OCI-LY7 (cell line): Measurements from ENCODE around the gene ARHGAP18. TPM values are rescaled to one million over a fixed set of nuclear protein-coding genes. Genes with fewer than 3 reads are reported as not detected.

Experiments used
- BruUV-seq: library from RNA; stranded (reverse); fragments of 400-500 nt; replicated peaks from 2 replicates; lab custom pipeline; 2021; lab: Mats Ljungman, UMichigan
- CTCF ChIA-PET: fragments of 300-600 bp; sonication (Branson Sonifier 250); formaldehyde crosslinking; loops from one replicate; lab custom pipeline; 2022; ENCODE audit warnings: antibody characterized with exemption; ENCODE audit not compliant: unreplicated experiment; lab: Charles Lee
- POLR2A ChIA-PET: fragments of 300-600 bp; sonication (Branson Sonifier 250); formaldehyde crosslinking; loops from one replicate; lab custom pipeline; 2022; ENCODE audit warnings: antibody characterized with exemption; lab: Charles Lee
- DNase-seq: peaks from one replicate; pipeline ENCODE4 v3.0.0-alpha.2; 2015; ENCODE audit warnings: low spot score
- H2AFZ ChIP-seq: fragments of 200-600 bp; sonication (generic), shearing (Covaris generic); 2 replicates; pipeline ENCODE4 v1.6.1; 2014; ENCODE audit warnings: mild to moderate bottlenecking, antibody characterized with exemption, low read length, moderate library complexity
- H3K27ac ChIP-seq: fragments of 200-600 bp; sonication (generic); 2 replicates; pipeline ENCODE4 v1.5.1; 2014; ENCODE audit warnings: mixed run types, low read depth, mild to moderate bottlenecking, moderate library complexity, low read length, inconsistent platforms; ENCODE audit not compliant: poor library complexity, severe bottlenecking
- H3K36me3 ChIP-seq: fragments of 200-600 bp; sonication (generic); 2 replicates; pipeline ENCODE4 v1.6.1; 2014; ENCODE audit warnings: mild to moderate bottlenecking, antibody characterized with exemption, low read length, moderate library complexity, mixed read lengths; ENCODE audit not compliant: insufficient read depth
- H3K4me1 ChIP-seq: fragments of 200-600 bp; sonication (generic); 2 replicates; pipeline ENCODE4 v1.5.1; 2014; ENCODE audit warnings: mild to moderate bottlenecking, low read length; ENCODE audit not compliant: insufficient read depth, poor library complexity, severe bottlenecking
- H3K4me2 ChIP-seq: fragments of 200-600 bp; sonication (generic); 2 replicates; pipeline ENCODE4 v1.6.1; 2014; ENCODE audit warnings: mild to moderate bottlenecking, low read length
- H3K4me3 ChIP-seq: fragments of 200-600 bp; sonication (generic); 2 replicates; pipeline ENCODE4 v1.5.1; 2014; ENCODE audit warnings: mild to moderate bottlenecking, low read depth, low read length; ENCODE audit not compliant: poor library complexity, severe bottlenecking
- H3K79me2 ChIP-seq: fragments of 200-600 bp; sonication (generic); 2 replicates; pipeline ENCODE4 v1.6.1; 2016; ENCODE audit warnings: low read depth, mild to moderate bottlenecking, low read length, moderate library complexity, mixed read lengths; ENCODE audit not compliant: insufficient read depth
- H3K9me2 ChIP-seq: fragments of 200-600 bp; sonication (generic); 2 replicates; pipeline ENCODE4 v1.6.1; 2016; ENCODE audit warnings: mild to moderate bottlenecking, low read length, mixed read lengths; ENCODE audit not compliant: insufficient read depth
- H3K9me3 ChIP-seq: fragments of 200-600 bp; sonication (generic); 2 replicates; pipeline ENCODE4 v1.6.1; 2014; ENCODE audit warnings: mild to moderate bottlenecking, mixed run types, low read length, mixed read lengths
- H4K20me1 ChIP-seq: fragments of 200-600 bp; sonication (generic); 2 replicates; pipeline ENCODE4 v1.6.1; 2014; ENCODE audit warnings: mild to moderate bottlenecking, antibody characterized with exemption, low read length, moderate library complexity, mixed read lengths; ENCODE audit not compliant: insufficient read depth
- EZH2phosphoT487 ChIP-seq: fragments of 200-600 bp; sonication (generic); IDR thresholded peaks from 2 replicates; pipeline ENCODE4 v1.6.1; 2018; ENCODE audit warnings: low read depth, borderline replicate concordance, mild to moderate bottlenecking, mixed run types, antibody characterized with exemption, low read length, moderate library complexity, mixed read lengths
- intact Hi-C: fragments of 100-400 bp; cut with micrococcal nuclease; formaldehyde crosslinking; loops from one replicate; pipeline ENCODE4 v1.10.0; 2022; ENCODE audit not compliant: unreplicated experiment
- total RNA-seq, 2 experiments: library from RNA; depleted of rRNA in 1 of 2; stranded (reverse); fragments of >200 nt in 1 of 2; shearing (Covaris generic) in 1 of 2; gene quantifications; 2 replicates each; pipeline ENCODE4 v1.2.3, GENCODE V29; 2014 to 2022
- TF ChIP-seq, protein P1 (sequence below): fragments of 200-600 bp; sonication (generic); conservative IDR thresholded peaks from 2 replicates; pipeline ENCODE4 v1.5.1; 2014; ENCODE audit warnings: mild to moderate bottlenecking, antibody characterized with exemption, low read length, moderate library complexity, mixed read lengths

Gene ARHGAP18
- total RNA-seq, 2 experiments from 2014 or later, result 4.8 to 7.5 TPM

DNA sequence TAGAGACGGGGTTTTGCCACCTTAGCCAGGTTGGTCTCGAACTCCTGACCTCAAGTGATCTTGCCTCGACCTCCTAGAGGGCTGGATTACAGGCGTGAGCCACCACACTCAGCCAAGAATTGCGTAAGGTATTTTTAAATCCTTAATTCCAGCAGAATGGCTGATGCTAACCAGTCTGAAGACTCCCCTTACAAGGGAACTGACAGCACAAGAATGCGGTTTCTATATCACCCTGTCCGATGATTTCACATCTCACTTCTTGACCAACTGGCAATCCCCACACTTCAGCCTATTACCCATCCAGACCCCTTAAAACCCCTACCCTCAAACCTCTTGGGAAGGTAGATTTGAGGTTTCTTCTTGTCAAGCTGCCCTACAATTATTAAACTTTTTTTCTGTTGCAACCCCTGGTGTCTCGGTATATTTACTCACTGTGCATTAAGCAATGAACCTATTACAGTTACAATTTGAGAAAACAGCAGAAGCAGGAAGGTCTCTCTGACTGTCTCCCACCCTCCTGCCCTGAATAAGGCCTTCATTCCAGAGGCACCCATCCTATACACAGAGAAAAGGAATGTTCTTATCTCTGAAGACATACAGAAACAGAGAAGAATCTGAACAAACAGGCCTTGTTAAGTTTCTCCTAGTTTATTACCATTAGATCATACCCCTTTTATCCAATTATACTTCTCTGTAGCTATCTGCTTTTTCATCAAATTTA is 164.9 kb downstream of the ARHGAP18 start:
- Histone ChIP-seq H3K27ac (no peak overlapping the region), H3K79me2 (no peaks in the 10 kb centered on the region), H3K4me1 (no peaks in the 10 kb centered on the region), H3K36me3 (no peaks in the 10 kb centered on the region), H3K4me3 (no peak overlapping the region), H3K9me3 (no peaks in the 10 kb centered on the region), H3K4me2 (no peak overlapping the region), H3K9me2 (no peaks in the 10 kb centered on the region; the same call in 1 of the 2 replicates), H4K20me1 (no peaks in the 10 kb centered on the region), H2AFZ (no peak overlapping the region)
- no TSS peak for BruUV-seq
- ChIA-PET CTCF (no interaction called here), POLR2A (no interaction called here)
- no peak for DNase-seq
- TF ChIP-seq, protein P1, sequence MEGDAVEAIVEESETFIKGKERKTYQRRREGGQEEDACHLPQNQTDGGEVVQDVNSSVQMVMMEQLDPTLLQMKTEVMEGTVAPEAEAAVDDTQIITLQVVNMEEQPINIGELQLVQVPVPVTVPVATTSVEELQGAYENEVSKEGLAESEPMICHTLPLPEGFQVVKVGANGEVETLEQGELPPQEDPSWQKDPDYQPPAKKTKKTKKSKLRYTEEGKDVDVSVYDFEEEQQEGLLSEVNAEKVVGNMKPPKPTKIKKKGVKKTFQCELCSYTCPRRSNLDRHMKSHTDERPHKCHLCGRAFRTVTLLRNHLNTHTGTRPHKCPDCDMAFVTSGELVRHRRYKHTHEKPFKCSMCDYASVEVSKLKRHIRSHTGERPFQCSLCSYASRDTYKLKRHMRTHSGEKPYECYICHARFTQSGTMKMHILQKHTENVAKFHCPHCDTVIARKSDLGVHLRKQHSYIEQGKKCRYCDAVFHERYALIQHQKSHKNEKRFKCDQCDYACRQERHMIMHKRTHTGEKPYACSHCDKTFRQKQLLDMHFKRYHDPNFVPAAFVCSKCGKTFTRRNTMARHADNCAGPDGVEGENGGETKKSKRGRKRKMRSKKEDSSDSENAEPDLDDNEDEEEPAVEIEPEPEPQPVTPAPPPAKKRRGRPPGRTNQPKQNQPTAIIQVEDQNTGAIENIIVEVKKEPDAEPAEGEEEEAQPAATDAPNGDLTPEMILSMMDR, result no peak
- TF ChIP-seq EZH2phosphoT487, result no peak
- intact Hi-C loops, result no loop called here

DNA sequence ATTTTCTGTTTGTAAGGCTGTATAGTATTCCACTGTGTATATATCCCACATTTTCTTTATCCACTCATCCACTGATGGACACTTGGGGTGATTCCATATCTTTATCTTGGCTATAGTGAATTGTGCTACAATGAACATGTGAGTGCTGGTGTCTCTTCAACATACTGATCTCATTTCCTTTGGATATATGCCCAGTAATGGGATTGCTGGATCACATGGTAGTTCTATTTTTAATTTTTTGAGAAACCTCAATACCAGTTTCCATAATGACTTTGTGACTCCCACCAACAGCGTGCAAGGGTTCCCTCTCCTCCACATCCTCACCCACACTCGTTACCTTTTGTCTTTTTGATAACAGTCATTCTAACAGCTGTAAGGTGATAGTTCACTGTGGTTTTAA is 166.0 kb downstream of the ARHGAP18 start:
- intact Hi-C loops, result no loop called here
- no peak overlapping the region for H3K4me3 ChIP-seq
- H4K20me1 ChIP-seq, result no peaks in the 10 kb centered on the region
- no TSS peak for BruUV-seq
- H3K4me1 ChIP-seq, result no peaks in the 10 kb centered on the region
- no peaks in the 10 kb centered on the region for H3K36me3 ChIP-seq
- no peaks in the 10 kb centered on the region for H3K9me3 ChIP-seq
- no peak for TF ChIP-seq EZH2phosphoT487
- TF ChIP-seq, protein P1, result no peak
- ChIA-PET CTCF (no interaction called here), POLR2A (no interaction called here)
- no peak overlapping the region for H3K27ac ChIP-seq
- no peaks in the 10 kb centered on the region for H3K79me2 ChIP-seq
- no peak for DNase-seq
- H2AFZ ChIP-seq, result no peak overlapping the region
- no peaks in the 10 kb centered on the region; the same call in 1 of the 2 replicates for H3K9me2 ChIP-seq
- no peak overlapping the region for H3K4me2 ChIP-seq

DNA sequence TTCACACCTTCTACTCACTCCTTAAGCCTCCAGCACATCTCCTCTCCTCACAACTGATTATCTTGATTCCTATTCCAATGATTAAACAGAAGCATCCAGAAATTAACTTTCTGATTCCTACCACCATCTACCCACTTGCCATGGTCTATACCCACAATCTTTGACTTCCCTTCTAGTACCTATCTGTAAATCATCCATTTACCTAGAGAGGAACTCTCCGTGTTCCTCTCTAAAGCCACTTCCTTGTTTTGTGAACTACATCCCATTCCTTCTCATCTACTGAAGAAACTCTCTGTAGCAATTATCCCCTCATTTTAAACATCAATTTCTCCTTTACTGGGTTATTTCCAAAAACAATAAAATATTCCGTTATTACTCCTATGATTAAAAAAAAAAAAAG is 167.3 kb downstream of the ARHGAP18 start:
- Histone ChIP-seq H4K20me1 (no peaks in the 10 kb centered on the region), H3K36me3 (no peaks in the 10 kb centered on the region), H3K4me2 (no peak overlapping the region), H3K4me1 (no peaks in the 10 kb centered on the region), H3K27ac (no peak overlapping the region), H3K9me2 (no peaks in the 10 kb centered on the region; the same call in 1 of the 2 replicates), H3K79me2 (no peaks in the 10 kb centered on the region), H2AFZ (no peak overlapping the region), H3K9me3 (no peaks in the 10 kb centered on the region), H3K4me3 (no peak overlapping the region)
- no peak for DNase-seq
- no peak for TF ChIP-seq EZH2phosphoT487
- TF ChIP-seq, protein P1, result no peak
- ChIA-PET POLR2A (no interaction called here), CTCF (no interaction called here)
- intact Hi-C loops, result no loop called here
- no TSS peak for BruUV-seq
